Mesenchymal stem cell (in vitro differentiated cells and primary cell): ENCODE data around the gene NKX1-2.

ENCODE experiments used
- DNase-seq: peaks from one replicate; pipeline ENCODE4 v3.0.0-alpha.2; 2013
- H2AFZ ChIP-seq: one replicate; pipeline ENCODE4 v1.6.1; 2013; ENCODE audit warnings: low read depth, mild to moderate bottlenecking, control low read depth, inconsistent platforms, low read length, moderate library complexity
- H2AK5ac ChIP-seq: 2 replicates; pipeline ENCODE4 v1.6.1; 2013; ENCODE audit warnings: low read length, moderate library complexity, mild to moderate bottlenecking, inconsistent platforms; ENCODE audit not compliant: severe bottlenecking
- H2BK120ac ChIP-seq: one replicate; pipeline ENCODE4 v1.6.1; 2013; ENCODE audit warnings: low read depth, mild to moderate bottlenecking, inconsistent platforms, low read length, moderate library complexity
- H2BK12ac ChIP-seq, 2 experiments: one replicate each; pipeline ENCODE4 v1.6.1; 2013; ENCODE audit warnings: inconsistent platforms in 2 of 2, low read length in 2 of 2, mild to moderate bottlenecking in 2 of 2, moderate library complexity in 2 of 2, control low read depth in 1 of 2
- H2BK15ac ChIP-seq: one replicate; pipeline ENCODE4 v1.6.1; 2013; ENCODE audit warnings: mild to moderate bottlenecking, low read depth, inconsistent platforms; ENCODE audit not compliant: poor library complexity, severe bottlenecking
- H2BK5ac ChIP-seq: 2 replicates; pipeline ENCODE4 v1.6.1; 2013; ENCODE audit warnings: low read depth, mild to moderate bottlenecking, low read length, control low read depth, inconsistent platforms; ENCODE audit not compliant: poor library complexity, severe bottlenecking
- H3K14ac ChIP-seq, 2 experiments: one replicate each; pipeline ENCODE4 v1.6.1; 2013; ENCODE audit warnings: inconsistent platforms in 2 of 2, low read length in 2 of 2, control low read depth in 1 of 2, mild to moderate bottlenecking in 1 of 2, moderate library complexity in 1 of 2
- H3K18ac ChIP-seq, 2 experiments: one replicate each; pipeline ENCODE4 v1.6.1; 2013; ENCODE audit warnings: inconsistent platforms in 2 of 2, low read length in 2 of 2, control low read depth in 1 of 2, low read depth in 1 of 2, mild to moderate bottlenecking in 1 of 2
- H3K23ac ChIP-seq, 2 experiments: one replicate each; pipeline ENCODE4 v1.6.1; 2013; ENCODE audit warnings: inconsistent platforms in 2 of 2, low read length in 2 of 2, mild to moderate bottlenecking in 2 of 2, moderate library complexity in 2 of 2, control low read depth in 1 of 2
- H3K27ac ChIP-seq: 2 replicates; pipeline ENCODE4 v1.5.1; 2013; ENCODE audit warnings: mild to moderate bottlenecking, moderate library complexity, low read length, control low read depth, inconsistent platforms; ENCODE audit not compliant: poor library complexity, severe bottlenecking
- H3K27me3 ChIP-seq, 2 experiments: 2 replicates each; pipeline versions ENCODE4 v1.6.1 to v1.7.0; 2013; ENCODE audit warnings: low read length in 2 of 2, mild to moderate bottlenecking in 2 of 2, moderate library complexity in 2 of 2, control low read depth in 1 of 2, inconsistent platforms in 1 of 2; ENCODE audit not compliant: control insufficient read depth in 1 of 2, insufficient read depth in 1 of 2
- H3K36me3 ChIP-seq, 2 experiments: 2 replicates each; pipeline versions ENCODE4 v1.6.1 to v1.7.0; 2013; ENCODE audit warnings: low read length in 2 of 2, control low read depth in 1 of 2, inconsistent platforms in 1 of 2, low read depth in 1 of 2, mild to moderate bottlenecking in 1 of 2; ENCODE audit not compliant: insufficient read depth in 2 of 2, control insufficient read depth in 1 of 2
- H3K4ac ChIP-seq, 2 experiments: one replicate each; pipeline ENCODE4 v1.6.1; 2013; ENCODE audit warnings: inconsistent platforms in 2 of 2, low read length in 2 of 2, mild to moderate bottlenecking in 2 of 2, moderate library complexity in 2 of 2, control low read depth in 1 of 2, low read depth in 1 of 2
- H3K4me1 ChIP-seq: 2 replicates; pipeline ENCODE4 v1.6.1; 2013; ENCODE audit warnings: low read depth, low read length, control low read depth; ENCODE audit not compliant: control insufficient read depth, insufficient read depth
- H3K4me2 ChIP-seq: 2 replicates; pipeline ENCODE4 v1.6.1; 2013; ENCODE audit warnings: low read length, mild to moderate bottlenecking, inconsistent platforms; ENCODE audit not compliant: poor library complexity, severe bottlenecking
- H3K4me3 ChIP-seq, 2 experiments: 2 replicates each; pipeline versions ENCODE4 v1.5.1 to v1.7.0; 2013; ENCODE audit warnings: low read length in 2 of 2, mild to moderate bottlenecking in 2 of 2, control low read depth in 1 of 2, low read depth in 1 of 2; ENCODE audit not compliant: insufficient read depth in 1 of 2
- H3K79me1 ChIP-seq: replicated peaks from 2 replicates; pipeline ENCODE4 v1.6.1; 2013; ENCODE audit warnings: mild to moderate bottlenecking, control low read depth, low read length, inconsistent platforms; ENCODE audit not compliant: poor library complexity, severe bottlenecking
- H3K9ac ChIP-seq: 2 replicates; pipeline ENCODE4 v1.7.0; 2013; ENCODE audit warnings: mild to moderate bottlenecking, low read length, moderate library complexity
- H3K9me3 ChIP-seq: 2 replicates; pipeline ENCODE4 v1.7.0; 2013; ENCODE audit warnings: mild to moderate bottlenecking, low read length; ENCODE audit not compliant: control insufficient read depth
- H4K8ac ChIP-seq: one replicate; pipeline ENCODE4 v1.6.1; 2013; ENCODE audit warnings: inconsistent platforms, mild to moderate bottlenecking, low read length, moderate library complexity
- H4K91ac ChIP-seq: one replicate; pipeline ENCODE4 v1.6.1; 2013; ENCODE audit warnings: mild to moderate bottlenecking, low read length, inconsistent platforms
- WGBS: methylation state at CpG from one replicate; pipeline ENCODE4 v1.1.7; 2013; ENCODE audit warnings: mixed read lengths; 5-methylcytosine and 5-hydroxymethylcytosine counted together

NKX1-2 gene

GRCh38 chr10:124420254-124420653 is 29.6 kb downstream of the NKX1-2 start:
- no CpG with 5 or more reads among the region's 1 CpG for WGBS
- Histone ChIP-seq H3K79me1 (peaks cover 1% of the 10 kb centered on the region), H3K4me1 (peaks cover 3% of the 10 kb centered on the region), H3K27ac (no peak overlapping the region), H3K27me3 (peaks cover 21 to 50% of the 10 kb centered on the region in 2 experiments), H3K14ac (no peak overlapping the region), H4K8ac (no peak overlapping the region), H3K9ac (no peak overlapping the region), H3K4me3 (no peak overlapping the region), H3K4me2 (no peak overlapping the region), H2AK5ac (no peak overlapping the region), H3K36me3 (no peaks in the 10 kb centered on the region), H3K9me3 (no peaks in the 10 kb centered on the region), H2BK5ac (no peak overlapping the region), H2BK120ac (no peak overlapping the region), H4K91ac (no peak overlapping the region), H2AFZ (no peak overlapping the region), H3K4ac (no peak overlapping the region), H3K23ac (peak overlapping the region in 1 of 2 experiments; percentile 74), H3K18ac (no peak overlapping the region), H2BK12ac (no peak overlapping the region), H2BK15ac (no peak overlapping the region)
- no peak for DNase-seq

GRCh38 chr10:124419635-124420034 is 30.2 kb downstream of the NKX1-2 start:
- Histone ChIP-seq H2AK5ac (no peak overlapping the region), H3K4me2 (no peak overlapping the region), H3K36me3 (no peaks in the 10 kb centered on the region), H2BK12ac (no peak overlapping the region), H4K91ac (no peak overlapping the region), H3K79me1 (peaks cover 2% of the 10 kb centered on the region), H3K4ac (no peak overlapping the region), H3K9ac (no peak overlapping the region), H3K27ac (no peak overlapping the region), H3K14ac (no peak overlapping the region), H3K18ac (no peak overlapping the region), H2AFZ (no peak overlapping the region), H2BK15ac (no peak overlapping the region), H3K27me3 (peaks cover 21 to 45% of the 10 kb centered on the region in 2 experiments), H2BK120ac (no peak overlapping the region), H3K9me3 (no peaks in the 10 kb centered on the region), H3K4me1 (peaks cover 3% of the 10 kb centered on the region), H2BK5ac (no peak overlapping the region), H4K8ac (no peak overlapping the region), H3K23ac (no peak overlapping the region), H3K4me3 (no peak overlapping the region)
- whole genome bisulfite sequencing, result 94% methylated on average over 9 of the region's 10 CpGs
- DNase-seq, result no peak

GRCh38 chr10:124418726-124419501 is 30.9 kb downstream of the NKX1-2 start, which contains the start of gene OAT:
Gene OAT (minus strand): TSS chr10:124418923. CDS start chr10:124412171, 6,752 bp downstream.
- H3K18ac ChIP-seq, result peak within 1 kb of the TSS; percentile 70 to 89
- peak within 1 kb of the TSS; percentile 55 for H4K8ac ChIP-seq
- no peaks in the 10 kb centered on the region for H3K36me3 ChIP-seq
- peak within 1 kb of the TSS in 1 of 2 experiments; percentile 70 for H3K23ac ChIP-seq
- H3K4me1 ChIP-seq, result peaks cover 3% of the 10 kb centered on the region
- H3K27ac ChIP-seq, result peak within 1 kb of the TSS; percentile 53
- H2BK12ac ChIP-seq, result peak within 1 kb of the TSS; percentile 7 to 40
- H2AK5ac ChIP-seq, result no peak within 1 kb of the TSS
- H2BK5ac ChIP-seq, result no peak within 1 kb of the TSS
- H3K27me3 ChIP-seq, result peaks cover 14 to 39% of the 10 kb centered on the region in 2 experiments
- peak within 1 kb of the TSS; percentile 55 for H2AFZ ChIP-seq
- WGBS, result 3% methylated on average over 70 of the region's 70 CpGs
- peaks cover 3% of the 10 kb centered on the region for H3K79me1 ChIP-seq
- H2BK120ac ChIP-seq, result peak within 1 kb of the TSS; percentile 21
- H3K4me2 ChIP-seq, result peak within 1 kb of the TSS; percentile 88
- H3K14ac ChIP-seq, result peak within 1 kb of the TSS in 1 of 2 experiments; percentile 66
- no peak within 1 kb of the TSS for H4K91ac ChIP-seq
- peak within 1 kb of the TSS; percentile 87 to 89 for H3K4me3 ChIP-seq
- H3K9me3 ChIP-seq, result no peaks in the 10 kb centered on the region
- H3K4ac ChIP-seq, result peak within 1 kb of the TSS; percentile 41 to 76
- peak within 1 kb of the TSS; percentile 92 for H3K9ac ChIP-seq
- H2BK15ac ChIP-seq, result no peak within 1 kb of the TSS
- peak; percentile 96 for DNase-seq

- Histone ChIP-seq H3K27me3 (peaks cover 14 to 31% of the 10 kb centered on the region in 2 experiments), H2AK5ac (no peak overlapping the region), H4K8ac (peak overlapping the region; percentile 31), H3K79me1 (peaks cover 5% of the 10 kb centered on the region), H3K9me3 (no peaks in the 10 kb centered on the region), H3K18ac (peak overlapping the region; percentile 70 to 89), H3K4me2 (peak overlapping the region; percentile 88), H2BK120ac (peak overlapping the region; percentile 21), H3K14ac (peak overlapping the region in 1 of 2 experiments; percentile 66), H2BK12ac (peak overlapping the region; percentile 7 to 40), H2BK5ac (no peak overlapping the region), H4K91ac (no peak overlapping the region), H3K4me1 (peaks cover 3% of the 10 kb centered on the region), H3K23ac (peak overlapping the region in 1 of 2 experiments; percentile 70), H3K9ac (peak overlapping the region; percentile 92), H3K27ac (peak overlapping the region; percentile 53), H3K4me3 (peak overlapping the region; percentile 87 to 89), H2AFZ (peak overlapping the region; percentile 55), H3K36me3 (no peaks in the 10 kb centered on the region), H3K4ac (peak overlapping the region; percentile 41 to 76), H2BK15ac (no peak overlapping the region)
- peak; percentile 80 for DNase-seq
- 2% methylated on average over 52 of the region's 64 CpGs for WGBS
These were observed 31.7 kb downstream of the NKX1-2 start for GRCh38 chr10:124417895-124418725.
